HG02981 (cell line): ENCODE measurements around the gene SNX17.
A peak's percentile ranks its signal among the peaks of the same experiment; 100 is the strongest.

Experiments
- ATAC-seq: cut with Tn5 transposase; IDR thresholded peaks from one replicate; pipeline ENCODE4 v1.9.1; 2021; ENCODE audit warnings: mild to moderate bottlenecking, moderate library complexity; ENCODE audit not compliant: unreplicated experiment

Gene SNX17

GRCh38 chr2:27363933-27364332, 6.5 kb upstream of the SNX17 start:
- ATAC-seq, result no peak

- no peak for ATAC-seq
Observed at GRCh38 chr2:27369471-27370025, 868 bp upstream of the SNX17 start.

- ATAC-seq, result peak; percentile 22
Observed at GRCh38 chr2:27370816-27371620, 602 bp downstream of the SNX17 start.

GRCh38 chr2:27372937-27373336, 2.5 kb downstream of the SNX17 start:
- ATAC-seq, result no peak

- ATAC-seq, result no peak
Observed at GRCh38 chr2:27373567-27373966, 3.2 kb downstream of the SNX17 start.

GRCh38 chr2:27375513-27376099, 5.2 kb downstream of the SNX17 start:
- no peak for ATAC-seq

- ATAC-seq, result no peak
Observed at GRCh38 chr2:27376151-27376865, 5.9 kb downstream of the SNX17 start.

- ATAC-seq, result no peak
Observed at GRCh38 chr2:27376866-27377617, 6.6 kb downstream of the SNX17 start.

GRCh38 chr2:27377618-27378095, 7.2 kb downstream of the SNX17 start:
- ATAC-seq, result no peak

- ATAC-seq, result no peak
Observed at GRCh38 chr2:27378096-27378808, 7.8 kb downstream of the SNX17 start.

- no peak for ATAC-seq
Observed at GRCh38 chr2:27378809-27379290, 8.4 kb downstream of the SNX17 start.

- no peak for ATAC-seq
Observed at GRCh38 chr2:27379383-27379835, 9.0 kb downstream of the SNX17 start.

- peak; percentile 27 for ATAC-seq
Observed at GRCh38 chr2:27379836-27380625, 9.6 kb downstream of the SNX17 start.

GRCh38 chr2:27380626-27381545, 10.5 kb downstream of the SNX17 start, which contains the start of gene ZNF513:
TSS of gene ZNF513 (minus strand) at chr2:27380734. CDS start at chr2:27380526, 208 bp downstream.
- peak; percentile 85 for ATAC-seq

- no peak for ATAC-seq
Observed at GRCh38 chr2:27381577-27382181, 11.3 kb downstream of the SNX17 start.

- ATAC-seq, result no peak
Observed at GRCh38 chr2:27390822-27391679, 20.6 kb downstream of the SNX17 start.
